Stimulated activated CD8-positive, alpha-beta memory T cell treated with anti-CD3 and anti-CD28 coated beads, Interleukin-15, amount 100 ng/mL, for 4 hours (primary cell): Measurements from ENCODE around the gene GPC6.
"Not testable (repeated sequence)": the region's sequence is repeated elsewhere in the genome, so short reads cannot be mapped to it uniquely, and the experiment has no call there.

Source experiments
- DNase-seq, 2 donors: peaks; one replicate each; pipeline ENCODE4 v3.0.0-alpha.2; 2020; ENCODE audit warnings: low read depth in 2 of 2

The GPC6 gene

GRCh38 chr13:94204946-94205345 is 978.3 kb downstream of the GPC6 start:
- DNase-seq, result no peak

- no peak for DNase-seq
Observed at GRCh38 chr13:94205896-94206295, 979.3 kb downstream of the GPC6 start.

- DNase-seq, result no peak
Observed at GRCh38 chr13:94209117-94209516, 982.5 kb downstream of the GPC6 start.

GRCh38 chr13:94209913-94210312 is 983.3 kb downstream of the GPC6 start:
- not testable (repeated sequence) for DNase-seq

GRCh38 chr13:94210816-94211215 is 984.2 kb downstream of the GPC6 start:
- DNase-seq, result no peak

- no peak for DNase-seq
Observed at GRCh38 chr13:94212196-94212595, 985.6 kb downstream of the GPC6 start.

- no peak for DNase-seq
Observed at GRCh38 chr13:94214121-94214520, 987.5 kb downstream of the GPC6 start.

GRCh38 chr13:94214975-94215374 is 988.4 kb downstream of the GPC6 start:
- DNase-seq, result no peak

- no peak for DNase-seq
Observed at GRCh38 chr13:94216476-94216875, 989.9 kb downstream of the GPC6 start.

GRCh38 chr13:94217370-94217769 is 990.8 kb downstream of the GPC6 start:
- no peak for DNase-seq

- no peak for DNase-seq
Observed at GRCh38 chr13:94218537-94218936, 991.9 kb downstream of the GPC6 start.

GRCh38 chr13:94218951-94219350 is 992.3 kb downstream of the GPC6 start:
- DNase-seq, result no peak

- no peak for DNase-seq
Observed at GRCh38 chr13:94224670-94225069, 998.1 kb downstream of the GPC6 start.

GRCh38 chr13:94227255-94227879 is 1000.8 kb downstream of the GPC6 start:
- no peak for DNase-seq

- DNase-seq, result no peak
Observed at GRCh38 chr13:94228763-94229162, 1002.2 kb downstream of the GPC6 start.

GRCh38 chr13:94232161-94232950 is 1005.7 kb downstream of the GPC6 start:
- no peak for DNase-seq

GRCh38 chr13:94232956-94233355 is 1006.3 kb downstream of the GPC6 start:
- no peak for DNase-seq

- DNase-seq, result no peak
Observed at GRCh38 chr13:94233401-94233800, 1006.8 kb downstream of the GPC6 start.

GRCh38 chr13:94233837-94234236 is 1007.2 kb downstream of the GPC6 start:
- no peak for DNase-seq

GRCh38 chr13:94234738-94235137 is 1008.1 kb downstream of the GPC6 start:
- DNase-seq, result no peak

- no peak for DNase-seq
Observed at GRCh38 chr13:94236132-94236531, 1009.5 kb downstream of the GPC6 start.

GRCh38 chr13:94236872-94237271 is 1010.3 kb downstream of the GPC6 start:
- DNase-seq, result no peak

- no peak for DNase-seq
Observed at GRCh38 chr13:94239135-94239534, 1012.5 kb downstream of the GPC6 start.
